Keratinocyte (primary cell): Measurements from ENCODE around the gene CD55. TPM values are rescaled to one million over a fixed set of nuclear protein-coding genes. Genes with fewer than 3 reads are reported as not detected.

ENCODE experiments used
- DNase-seq: peaks from one replicate; pipeline ENCODE4 v3.0.0-alpha.2; 2011; ENCODE audit warnings: low read depth, missing footprints, low spot score
- FAIRE-seq: peaks from 2 replicates; lab custom pipeline; 2011; peaks lifted over from hg19 to GRCh38; lab: Jason Lieb, UNC
- H2AFZ ChIP-seq: 2 replicates; pipeline ENCODE4 v1.6.0; 2012; ENCODE audit warnings: low read length, control low read depth, inconsistent platforms; ENCODE audit not compliant: control insufficient read depth
- H3K27ac ChIP-seq: 2 replicates; pipeline ENCODE4 v1.5.1; 2011; ENCODE audit warnings: low read length; ENCODE audit not compliant: control insufficient read depth, insufficient read depth
- H3K27me3 ChIP-seq: 3 replicates; pipeline ENCODE4 v1.6.0; 2011; ENCODE audit warnings: low read length; ENCODE audit not compliant: control insufficient read depth, insufficient read depth; ENCODE audit errors: extremely low read depth
- H3K36me3 ChIP-seq, 2 experiments: 2 replicates in 1 of 2; 3 replicates in 1 of 2; pipeline ENCODE4 v1.5.1; 2011; ENCODE audit warnings: low read length in 2 of 2, mild to moderate bottlenecking in 1 of 2; ENCODE audit not compliant: control insufficient read depth in 2 of 2, insufficient read depth in 2 of 2; ENCODE audit errors: extremely low read depth in 1 of 2
- H3K4me1 ChIP-seq: 3 replicates; pipeline ENCODE4 v1.5.1; 2011; ENCODE audit warnings: low read length; ENCODE audit not compliant: control insufficient read depth, insufficient read depth; ENCODE audit errors: extremely low read depth
- H3K4me2 ChIP-seq: 3 replicates; pipeline ENCODE4 v1.6.0; 2011; ENCODE audit warnings: low read depth, low read length; ENCODE audit not compliant: control insufficient read depth, insufficient read depth; ENCODE audit errors: extremely low read depth
- H3K4me3 ChIP-seq, 3 experiments: fragments of 200-600 bp in 1 of 3; sonication (generic) in 1 of 3; 2 replicates in 2 of 3; 3 replicates in 1 of 3; pipeline ENCODE4 v1.5.1; 2011 to 2016; ENCODE audit warnings: low read length in 3 of 3, mild to moderate bottlenecking in 3 of 3, control low read depth in 2 of 3, inconsistent platforms in 1 of 3, low read depth in 1 of 3, mixed read lengths in 1 of 3, mixed run types in 1 of 3, moderate library complexity in 1 of 3; ENCODE audit not compliant: control insufficient read depth in 2 of 3, insufficient read depth in 2 of 3; ENCODE audit errors: extremely low read depth in 1 of 3
- H3K79me2 ChIP-seq: 2 replicates; pipeline ENCODE4 v1.6.0; 2012; ENCODE audit warnings: low read length; ENCODE audit not compliant: control insufficient read depth, insufficient read depth
- H3K9ac ChIP-seq: 3 replicates; pipeline ENCODE4 v1.6.0; 2011; ENCODE audit warnings: low read length; ENCODE audit not compliant: control insufficient read depth, insufficient read depth; ENCODE audit errors: extremely low read depth
- H3K9me1 ChIP-seq: 3 replicates; pipeline ENCODE4 v1.6.0; 2011; ENCODE audit warnings: low read length; ENCODE audit not compliant: control insufficient read depth, insufficient read depth; ENCODE audit errors: extremely low read depth
- H3K9me3 ChIP-seq: 2 replicates; pipeline ENCODE4 v1.5.1; 2012; ENCODE audit warnings: low read depth, low read length; ENCODE audit not compliant: control insufficient read depth
- H4K20me1 ChIP-seq: 3 replicates; pipeline ENCODE4 v1.6.0; 2011; ENCODE audit warnings: low read length; ENCODE audit not compliant: control insufficient read depth, insufficient read depth; ENCODE audit errors: extremely low read depth
- EZH2 ChIP-seq: IDR thresholded peaks from one replicate; pipeline ENCODE4 v1.6.1; 2012; ENCODE audit warnings: inconsistent platforms, mild to moderate bottlenecking, low read length, moderate library complexity
- dilution Hi-C: fragments of 300-500 bp; cut with MboI; formaldehyde crosslinking; loops from one replicate; pipeline ENCODE4 v1.7.0; 2020; ENCODE audit warnings: low sequenced_read_pairs; ENCODE audit not compliant: extremely low pct_ligation_motif_present
- polyA plus RNA-seq, 5 experiments: library from polyadenylated mRNA; depleted of rRNA in 3 of 5; stranded (reverse) in 3 of 5; stranded (forward) in 1 of 5; unstranded in 1 of 5; fragments of >200 nt; gene quantifications; 1 replicate in 1 of 5; 2 replicates in 3 of 5; 3 replicates in 1 of 5; pipeline versions ENCODE4 v1.2.1 to v1.2.3, GENCODE V29; 2011 to 2012; ENCODE audit warnings: missing spikeins in 2 of 5, low read depth in 1 of 5, low replicate concordance in 1 of 5
- TF ChIP-seq, protein P1 (sequence below), 3 experiments: IDR thresholded peaks in 1 of 3; conservative IDR thresholded peaks in 1 of 3; optimal IDR thresholded peaks in 1 of 3; 2 replicates in 2 of 3; 3 replicates in 1 of 3; pipeline versions ENCODE3 to v1.5.1; 2011; ENCODE audit warnings: low read length in 3 of 3, mild to moderate bottlenecking in 3 of 3, moderate library complexity in 2 of 3, control low read depth in 1 of 3, inconsistent platforms in 1 of 3; ENCODE audit not compliant: insufficient read depth in 2 of 3; ENCODE audit errors: extremely low read depth in 1 of 3

The CD55 gene
- polyA plus RNA-seq, 1 donor (not counting 4 experiments of a cell fraction or from before 2014, with no cell fraction given): 37.3 TPM

DNA sequence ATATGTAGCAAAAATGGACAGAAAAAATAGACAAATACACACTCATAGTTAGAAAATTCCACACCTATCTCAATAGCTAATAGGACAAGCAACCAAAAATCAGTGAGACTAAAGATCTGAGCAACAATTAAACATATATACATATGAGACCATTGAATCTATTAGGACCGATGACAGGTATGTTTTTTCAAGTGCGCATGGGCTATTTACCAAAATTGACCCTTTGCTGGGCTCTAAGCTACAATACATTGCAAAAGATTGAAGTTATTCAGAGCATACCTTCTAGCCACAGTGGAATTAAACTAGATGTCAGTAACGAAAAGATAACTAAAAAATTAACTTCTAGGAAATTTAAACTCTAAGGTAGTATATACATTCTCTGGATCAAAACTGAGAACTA is 13.7 kb downstream of the CD55 start:
- Histone ChIP-seq H3K9me3 (no peaks in the 10 kb centered on the region), H3K27ac (no peak overlapping the region), H3K9ac (no peak overlapping the region), H3K4me3 (no peak overlapping the region), H2AFZ (no peak overlapping the region), H3K9me1 (no peaks in the 10 kb centered on the region), H4K20me1 (no peaks in the 10 kb centered on the region), H3K27me3 (no peaks in the 10 kb centered on the region), H3K36me3 (peaks cover 6 to 12% of the 10 kb centered on the region in 2 experiments), H3K4me1 (no peaks in the 10 kb centered on the region), H3K4me2 (no peak overlapping the region), H3K79me2 (no peaks in the 10 kb centered on the region)
- no peak for TF ChIP-seq EZH2
- TF ChIP-seq, protein P1, sequence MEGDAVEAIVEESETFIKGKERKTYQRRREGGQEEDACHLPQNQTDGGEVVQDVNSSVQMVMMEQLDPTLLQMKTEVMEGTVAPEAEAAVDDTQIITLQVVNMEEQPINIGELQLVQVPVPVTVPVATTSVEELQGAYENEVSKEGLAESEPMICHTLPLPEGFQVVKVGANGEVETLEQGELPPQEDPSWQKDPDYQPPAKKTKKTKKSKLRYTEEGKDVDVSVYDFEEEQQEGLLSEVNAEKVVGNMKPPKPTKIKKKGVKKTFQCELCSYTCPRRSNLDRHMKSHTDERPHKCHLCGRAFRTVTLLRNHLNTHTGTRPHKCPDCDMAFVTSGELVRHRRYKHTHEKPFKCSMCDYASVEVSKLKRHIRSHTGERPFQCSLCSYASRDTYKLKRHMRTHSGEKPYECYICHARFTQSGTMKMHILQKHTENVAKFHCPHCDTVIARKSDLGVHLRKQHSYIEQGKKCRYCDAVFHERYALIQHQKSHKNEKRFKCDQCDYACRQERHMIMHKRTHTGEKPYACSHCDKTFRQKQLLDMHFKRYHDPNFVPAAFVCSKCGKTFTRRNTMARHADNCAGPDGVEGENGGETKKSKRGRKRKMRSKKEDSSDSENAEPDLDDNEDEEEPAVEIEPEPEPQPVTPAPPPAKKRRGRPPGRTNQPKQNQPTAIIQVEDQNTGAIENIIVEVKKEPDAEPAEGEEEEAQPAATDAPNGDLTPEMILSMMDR (optimal IDR thresholded peaks at IDR 0.05 in 1 of 3, IDR thresholded peaks at IDR 0.05 in 1 of 3, conservative IDR thresholded peaks at IDR 0.05 in 1 of 3; ENCODE audit: extremely low read depth in 1 of 3, insufficient read depth in 2 of 3, low read length in 3 of 3): no peak
- DNase-seq (no peak), FAIRE-seq (no peak)
- dilution Hi-C loops: no loop called here

DNA sequence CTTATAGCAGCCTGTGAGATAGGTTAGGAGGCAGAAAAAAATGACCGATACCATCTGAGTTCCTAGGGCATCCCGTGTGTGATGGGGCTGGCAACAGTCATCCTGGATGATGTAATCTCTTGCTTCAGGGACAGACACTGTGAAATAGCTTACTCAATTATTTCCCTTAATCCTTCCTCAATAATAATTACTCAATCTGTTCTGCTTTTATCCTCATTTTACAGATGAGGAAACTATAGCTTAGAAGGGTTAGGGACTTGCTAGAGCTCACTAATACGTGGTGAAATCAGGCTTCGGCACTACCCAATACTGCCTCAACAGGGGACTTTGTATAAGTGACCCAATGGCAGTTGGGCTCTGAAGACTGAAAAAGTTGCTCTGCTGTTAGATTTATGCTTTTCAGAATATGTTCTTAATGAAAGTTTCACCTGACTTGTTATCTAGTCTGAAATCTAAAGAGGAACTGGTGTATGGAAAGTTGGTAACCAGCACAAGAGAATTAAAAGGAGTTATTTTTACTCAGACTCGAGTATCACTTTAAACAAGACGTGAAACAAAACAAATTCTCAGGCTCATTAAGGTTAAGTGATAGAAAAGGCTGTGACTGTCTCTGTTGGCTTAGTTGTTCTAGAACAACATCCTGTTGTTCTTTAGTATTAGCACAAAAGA is 14.4 kb downstream of the CD55 start:
- H3K36me3 ChIP-seq: peaks cover 6 to 12% of the 10 kb centered on the region in 2 experiments
- dilution Hi-C loops: no loop called here
- FAIRE-seq: no peak

More for the DNA sequence above, 14.4 kb downstream of the CD55 start:
- no peaks in the 10 kb centered on the region for H3K9me1 ChIP-seq
- H3K27me3 ChIP-seq: no peaks in the 10 kb centered on the region
- no peak for DNase-seq
- H3K79me2 ChIP-seq: no peaks in the 10 kb centered on the region
- no peak overlapping the region for H3K4me3 ChIP-seq
- no peaks in the 10 kb centered on the region for H3K4me1 ChIP-seq
- H3K4me2 ChIP-seq: no peak overlapping the region
- no peak overlapping the region for H3K27ac ChIP-seq
- H4K20me1 ChIP-seq: no peaks in the 10 kb centered on the region
- H3K9ac ChIP-seq: no peak overlapping the region
- TF ChIP-seq EZH2: no peak
- TF ChIP-seq, protein P1 (optimal IDR thresholded peaks at IDR 0.05 in 1 of 3, IDR thresholded peaks at IDR 0.05 in 1 of 3, conservative IDR thresholded peaks at IDR 0.05 in 1 of 3; ENCODE audit: extremely low read depth in 1 of 3, insufficient read depth in 2 of 3, low read length in 3 of 3): no peak
- no peaks in the 10 kb centered on the region for H3K9me3 ChIP-seq
- H2AFZ ChIP-seq: no peak overlapping the region
